NCI-H1092 (cell line): Measurements from ENCODE around the gene CEACAM18.
"Not testable (repeated sequence)": the region's sequence is repeated elsewhere in the genome, so short reads cannot be mapped to it uniquely, and the experiment has no call there.

ENCODE experiments used
- DNase-seq: peaks from one replicate; lab custom pipeline; 2025; lab: John Stamatoyannopoulos, UW

The CEACAM18 gene

DNA sequence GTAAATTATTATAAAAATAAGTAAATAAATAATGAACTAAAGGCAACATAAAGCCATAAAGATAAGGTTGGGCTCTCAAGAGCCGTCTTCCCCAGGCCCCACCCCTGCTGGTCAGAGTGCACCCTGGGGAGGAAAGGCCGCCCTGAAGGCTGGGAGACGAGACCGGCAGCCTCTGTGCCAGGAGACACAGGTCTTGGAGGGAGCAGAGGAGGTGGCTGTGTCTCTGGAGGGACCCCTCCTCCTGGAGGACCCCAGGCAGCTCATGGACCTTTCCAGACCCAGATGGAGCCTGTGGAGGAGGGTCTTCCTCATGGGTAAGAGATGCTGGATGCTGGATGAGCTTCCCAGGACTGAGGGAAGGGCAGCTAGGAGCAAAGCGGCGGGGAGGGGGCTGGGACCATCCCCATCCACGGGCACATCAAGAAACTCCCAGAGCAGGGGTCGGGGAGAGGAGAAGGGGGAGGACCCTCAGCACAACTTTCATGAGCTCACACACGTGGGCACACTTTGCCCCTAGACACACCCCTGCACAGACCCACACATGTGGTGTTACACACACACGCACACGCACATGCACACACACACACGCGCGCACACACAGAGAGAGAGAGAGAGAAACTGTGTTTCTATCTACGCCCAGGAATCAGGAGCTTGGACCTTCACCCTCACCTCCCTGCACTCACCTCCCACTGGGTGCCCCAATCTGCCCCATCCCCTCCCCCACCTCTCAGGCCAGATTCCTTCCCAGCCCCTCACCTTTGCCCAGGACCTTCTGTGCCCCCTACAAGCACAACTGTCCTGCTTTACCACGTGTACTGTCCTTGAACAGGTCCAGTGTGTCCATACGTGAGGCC is at the start of gene CEACAM18:
CEACAM18 (plus strand) TSS at position 159 of the 854 bp plus-strand sequence.
- no peak for DNase-seq

DNA sequence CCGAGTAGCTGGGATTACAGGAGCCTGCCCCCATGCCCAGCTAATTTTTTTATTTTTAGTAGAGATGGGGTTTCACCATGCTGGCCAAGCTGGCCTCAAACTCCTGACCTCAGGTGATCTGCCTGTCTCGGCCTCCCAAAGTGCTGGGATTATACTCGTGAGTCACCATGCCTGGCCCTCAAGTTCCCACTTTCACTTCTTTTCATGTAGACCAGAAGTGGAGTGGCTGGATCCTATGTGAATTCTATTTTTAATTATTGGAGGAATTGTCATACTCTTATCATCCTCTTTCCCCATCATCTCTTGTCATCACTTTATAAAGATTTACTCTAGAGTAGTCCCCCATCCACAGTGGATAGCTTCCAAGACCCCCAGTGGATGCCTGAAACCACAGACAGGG is 48.1 kb upstream of the CEACAM18 start:
- no peak for DNase-seq

DNA sequence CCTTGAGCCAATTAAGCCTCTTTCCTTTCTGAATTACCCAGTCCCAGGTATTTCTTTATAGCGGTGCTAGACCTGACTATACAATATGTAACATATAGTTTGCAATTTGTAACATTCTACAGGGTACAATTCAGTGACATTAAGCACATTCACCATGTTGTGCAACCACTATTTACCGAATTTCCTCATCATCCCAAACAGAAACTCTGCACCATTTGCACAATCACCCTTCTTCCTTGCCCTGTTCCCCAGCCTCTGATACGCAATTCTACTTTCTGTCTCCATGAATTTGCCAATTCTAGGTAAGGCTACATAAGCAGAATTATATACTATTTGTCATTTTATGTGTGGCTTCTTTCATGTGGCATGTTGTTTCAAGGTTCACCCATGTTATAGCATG is 47.2 kb upstream of the CEACAM18 start:
- no peak for DNase-seq

GRCh38 chr19:51433043-51433442 is 45.3 kb upstream of the CEACAM18 start:
- DNase-seq: no peak

DNA sequence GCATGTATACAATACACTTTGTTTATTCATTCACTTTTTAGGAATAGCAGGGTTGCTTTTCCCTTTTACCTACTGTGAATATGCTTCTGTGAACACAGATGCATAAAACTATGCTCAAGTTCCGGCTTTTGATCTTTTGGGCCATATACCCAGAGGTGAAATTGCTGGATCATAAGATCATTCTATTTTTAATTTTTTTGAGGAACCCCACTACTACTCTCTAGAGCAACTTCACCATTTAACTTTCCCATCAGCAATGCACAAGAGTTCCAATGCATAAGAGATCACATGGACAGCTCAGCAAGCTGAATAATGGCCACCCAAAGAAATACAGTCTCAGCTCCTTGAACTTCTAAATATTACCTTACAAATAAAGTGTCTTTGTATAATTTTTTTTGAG is 43.9 kb upstream of the CEACAM18 start:
- no peak for DNase-seq

DNA sequence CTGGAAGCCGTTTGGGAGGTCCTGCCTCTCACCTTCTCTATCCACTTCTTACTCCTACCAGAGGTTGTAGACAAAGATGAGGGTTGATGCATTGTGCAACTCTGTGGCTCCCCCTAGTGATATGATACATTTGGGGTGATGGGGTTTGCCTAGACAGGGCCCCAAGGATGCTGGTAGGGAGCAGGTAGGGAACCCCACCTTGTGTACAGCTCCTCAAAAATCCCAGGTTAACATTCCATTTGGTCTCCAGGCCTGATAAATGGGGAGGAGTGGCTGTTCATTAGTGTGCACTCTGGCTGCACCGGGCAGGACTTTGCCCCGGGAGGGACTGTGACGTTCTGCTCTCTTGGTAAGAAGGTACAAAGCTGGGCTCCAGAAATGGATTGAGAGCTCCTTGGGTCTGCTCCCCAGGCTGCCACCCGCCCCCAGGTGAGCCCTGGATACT is 39.3 kb upstream of the CEACAM18 start:
- no peak for DNase-seq

DNA sequence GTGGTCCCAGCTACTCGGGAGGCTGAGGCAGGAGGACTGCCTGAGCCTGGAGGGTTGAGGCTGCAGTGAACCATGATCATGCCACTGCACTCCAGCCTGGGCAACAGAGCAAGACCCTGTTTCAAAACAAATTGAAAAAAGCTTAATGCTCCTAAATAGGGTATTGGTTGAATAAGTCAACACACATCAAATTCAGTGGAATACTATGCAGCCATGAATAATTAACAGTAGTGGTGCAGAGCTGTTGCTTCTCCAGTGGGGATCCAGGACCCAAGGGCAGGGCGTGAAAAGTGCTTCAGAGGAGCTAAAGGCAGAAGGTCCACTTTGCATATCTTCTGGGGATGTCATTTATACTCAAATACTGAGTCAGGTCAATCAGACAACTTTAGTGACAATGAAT is 38.3 kb upstream of the CEACAM18 start:
- DNase-seq: no peak

GRCh38 chr19:51440846-51441409 is 37.4 kb upstream of the CEACAM18 start:
- DNase-seq: no peak

- no peak for DNase-seq
Measured at GRCh38 chr19:51441410-51442390, 36.6 kb upstream of the CEACAM18 start.

GRCh38 chr19:51447510-51447909 is 30.8 kb upstream of the CEACAM18 start:
- not testable (repeated sequence) for DNase-seq

- no peak for DNase-seq
Measured at GRCh38 chr19:51448011-51448410, 30.3 kb upstream of the CEACAM18 start.

- DNase-seq: no peak
Measured at GRCh38 chr19:51448411-51449016, 29.8 kb upstream of the CEACAM18 start.

GRCh38 chr19:51450730-51451307 is 27.5 kb upstream of the CEACAM18 start:
- DNase-seq: no peak

GRCh38 chr19:51456541-51457290 is 21.6 kb upstream of the CEACAM18 start:
- no peak for DNase-seq

GRCh38 chr19:51457351-51458013 is 20.9 kb upstream of the CEACAM18 start:
- DNase-seq: no peak

DNA sequence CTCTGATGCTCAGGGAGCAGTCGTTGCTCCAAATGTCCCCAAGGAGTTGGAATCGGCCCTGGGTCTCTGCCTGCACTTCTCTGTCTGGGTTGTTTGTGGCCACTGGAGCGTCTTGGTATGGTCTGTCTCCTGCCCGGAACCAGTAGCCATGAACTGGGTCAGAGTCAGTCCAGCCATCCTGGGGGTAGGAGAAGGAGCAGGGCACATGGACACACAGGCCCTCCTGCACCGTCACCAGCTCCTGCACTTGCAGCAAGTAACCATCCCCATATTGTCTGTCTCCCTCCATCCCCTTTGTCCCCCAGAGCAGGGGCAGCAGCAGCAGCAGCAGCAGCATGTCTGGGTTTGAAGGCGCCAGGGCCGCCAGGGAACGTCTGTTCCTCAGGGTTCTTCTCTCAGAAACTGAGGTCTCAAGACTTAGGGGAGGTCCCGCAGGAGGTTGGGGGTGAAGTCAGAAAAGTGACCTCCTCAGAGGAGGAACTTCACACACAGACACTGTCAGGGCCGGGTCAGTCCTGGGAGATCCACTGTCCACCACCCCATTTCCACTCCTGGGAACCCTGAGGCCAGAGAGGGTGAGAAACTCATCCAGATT is 20.2 kb upstream of the CEACAM18 start, which contains the start of gene SIGLEC8:
SIGLEC8 (minus strand) TSS at position 404 of the 595 bp plus-strand sequence; CDS start at position 337, 67 bp downstream.
- no peak for DNase-seq

DNA sequence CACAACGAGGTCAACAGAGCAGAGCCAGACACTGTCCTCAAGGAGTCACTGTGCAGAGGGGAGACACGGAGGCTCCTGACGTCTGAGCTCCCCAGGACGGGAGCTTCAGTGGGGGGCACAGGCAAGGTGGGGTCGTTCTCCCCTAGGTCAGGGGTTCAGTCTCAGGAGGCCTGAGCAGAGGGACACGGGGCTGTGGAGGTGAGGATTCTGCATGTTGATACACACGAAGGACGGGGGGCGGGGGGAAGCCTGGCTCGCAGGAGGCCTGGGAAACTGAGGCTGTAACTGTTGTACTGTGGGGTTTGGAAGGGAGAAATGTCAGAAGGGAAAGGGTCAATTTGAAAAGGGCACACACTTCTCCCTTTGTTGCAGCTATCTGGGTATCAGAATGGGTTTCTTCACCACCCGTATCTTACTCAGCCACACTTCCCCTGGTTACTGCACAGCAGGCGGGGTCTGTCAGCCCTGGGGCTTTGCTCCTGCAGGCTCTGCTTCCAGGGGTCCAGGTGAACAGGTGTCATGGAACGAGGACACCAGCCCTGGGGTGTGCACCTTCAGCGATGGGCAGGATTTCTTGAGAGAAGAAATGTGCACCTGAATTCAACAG is 19.3 kb upstream of the CEACAM18 start:
- no peak for DNase-seq

DNA sequence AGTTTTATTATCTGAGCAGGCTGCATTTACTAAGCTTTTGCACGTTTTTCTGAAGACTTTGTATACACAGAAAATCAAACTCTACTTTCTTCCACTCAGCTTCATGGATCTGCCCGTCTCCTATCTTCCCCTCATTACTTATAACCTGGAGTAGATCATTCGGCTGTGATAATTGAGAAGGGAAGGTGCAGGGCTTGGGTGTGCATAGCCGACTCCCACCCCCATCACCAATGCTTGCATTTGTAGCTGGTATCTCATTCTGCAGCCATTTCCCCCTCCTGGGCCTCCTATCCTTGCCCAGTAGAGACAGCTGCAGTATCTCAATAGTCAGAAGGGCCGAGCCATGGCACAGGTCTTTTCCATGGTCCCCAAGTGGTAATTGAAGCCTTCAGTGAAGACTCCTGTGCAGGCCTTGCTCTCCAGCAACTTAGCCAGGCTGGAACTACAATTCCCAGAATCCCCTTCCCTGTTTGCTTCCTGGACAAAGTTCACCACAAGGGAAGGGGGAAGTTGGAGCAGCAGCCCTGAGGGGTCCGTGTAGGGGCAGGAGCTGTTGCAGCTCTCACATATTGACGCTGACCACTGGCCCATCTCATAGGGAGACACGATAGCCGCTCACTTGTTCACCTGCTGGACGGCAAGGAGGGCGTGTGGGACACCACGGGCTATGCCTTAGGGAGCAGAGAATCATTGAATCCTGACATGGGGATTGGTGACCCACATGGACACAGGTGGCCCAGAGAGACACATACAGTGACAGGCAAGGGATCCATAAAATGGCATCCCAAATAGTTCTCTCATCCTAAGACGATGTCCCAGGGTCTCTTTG is 18.0 kb upstream of the CEACAM18 start:
- no peak for DNase-seq
